Astrocyte (in vitro differentiated cells and primary cell): ENCODE results near the gene IVL. TPM values are rescaled to one million over a fixed set of nuclear protein-coding genes. Genes with fewer than 3 reads are reported as not detected.

Source experiments
- DNase-seq: peaks from one replicate; pipeline ENCODE4 v3.0.0-alpha.2; 2010; ENCODE audit warnings: low read depth
- FAIRE-seq: peaks from 2 replicates; lab custom pipeline; 2011; peaks lifted over from hg19 to GRCh38; lab: Jason Lieb, UNC
- H2AFZ ChIP-seq: 2 replicates; pipeline ENCODE4 v1.6.0; 2012; ENCODE audit warnings: low read depth, low read length, inconsistent platforms
- H3K27ac ChIP-seq: 2 replicates; pipeline ENCODE4 v1.5.1; 2011; ENCODE audit warnings: low read depth, low read length, inconsistent platforms
- H3K27me3 ChIP-seq: 2 replicates; pipeline ENCODE4 v1.6.0; 2011; ENCODE audit warnings: low read length, inconsistent platforms; ENCODE audit not compliant: insufficient read depth
- H3K36me3 ChIP-seq: 2 replicates; pipeline ENCODE4 v1.5.1; 2011; ENCODE audit warnings: low read length, inconsistent platforms; ENCODE audit not compliant: insufficient read depth
- H3K4me1 ChIP-seq: 2 replicates; pipeline ENCODE4 v1.5.1; 2011; ENCODE audit warnings: low read length, inconsistent platforms; ENCODE audit not compliant: insufficient read depth
- H3K4me2 ChIP-seq: 2 replicates; pipeline ENCODE4 v1.6.0; 2012; ENCODE audit warnings: low read length, inconsistent platforms
- H3K4me3 ChIP-seq: 2 replicates; pipeline ENCODE4 v1.5.1; 2011; ENCODE audit warnings: low read depth, mild to moderate bottlenecking, low read length, inconsistent platforms; ENCODE audit not compliant: insufficient read depth
- H3K79me2 ChIP-seq: 2 replicates; pipeline ENCODE4 v1.6.0; 2012; ENCODE audit warnings: mild to moderate bottlenecking, low read length, inconsistent platforms; ENCODE audit not compliant: insufficient read depth
- H3K9ac ChIP-seq: 2 replicates; pipeline ENCODE4 v1.6.0; 2012; ENCODE audit warnings: mild to moderate bottlenecking, low read length, inconsistent platforms
- H3K9me3 ChIP-seq: 2 replicates; pipeline ENCODE4 v1.5.1; 2012; ENCODE audit warnings: low read depth, mild to moderate bottlenecking, low read length, inconsistent platforms; ENCODE audit not compliant: insufficient read depth
- H4K20me1 ChIP-seq: 2 replicates; pipeline ENCODE4 v1.6.0; 2012; ENCODE audit warnings: low read length, inconsistent platforms; ENCODE audit not compliant: insufficient read depth
- H3K27ac Mint-ChIP-seq: one replicate; pipeline ENCODE4 v1.8.0; 2021; ENCODE audit warnings: mild to moderate bottlenecking, mixed read lengths; ENCODE audit not compliant: unreplicated experiment
- H3K27me3 Mint-ChIP-seq: one replicate; pipeline ENCODE4 v1.8.0; 2021; ENCODE audit warnings: low read depth, mixed read lengths; ENCODE audit not compliant: unreplicated experiment
- H3K36me3 Mint-ChIP-seq: one replicate; pipeline ENCODE4 v1.8.0; 2021; ENCODE audit warnings: low read depth, mixed read lengths; ENCODE audit not compliant: unreplicated experiment
- H3K4me1 Mint-ChIP-seq: one replicate; pipeline ENCODE4 v1.8.0; 2021; ENCODE audit warnings: low read depth, mixed read lengths; ENCODE audit not compliant: unreplicated experiment
- H3K4me3 Mint-ChIP-seq: one replicate; pipeline ENCODE4 v1.8.0; 2021; ENCODE audit warnings: mild to moderate bottlenecking, moderate library complexity, mixed read lengths; ENCODE audit not compliant: unreplicated experiment
- H3K9me3 Mint-ChIP-seq: one replicate; pipeline ENCODE4 v1.8.0; 2021; ENCODE audit warnings: mild to moderate bottlenecking, mixed read lengths; ENCODE audit not compliant: unreplicated experiment
- CTCF ChIP-seq: IDR thresholded peaks from 2 replicates; pipeline ENCODE4 v1.5.1; 2011; ENCODE audit warnings: low read depth, mild to moderate bottlenecking, inconsistent platforms, low read length, moderate library complexity; ENCODE audit not compliant: insufficient read depth
- EZH2 ChIP-seq: IDR thresholded peaks from 2 replicates; pipeline ENCODE4 v1.6.1; 2012; ENCODE audit warnings: mild to moderate bottlenecking, low read length, inconsistent platforms; ENCODE audit not compliant: insufficient read depth
- total RNA-seq: library from RNA; stranded (reverse); gene quantifications from 2 replicates; pipeline ENCODE4 v1.2.1, GENCODE V29; 2021

The IVL gene
- total RNA-seq, 1 donor from 2014 or later, result 0.16 TPM

- no peak overlapping the region for H3K27ac Mint-ChIP-seq
These were observed 10.7 kb downstream of the IVL start for GRCh38 chr1:152919071-152919470.

GRCh38 chr1:152924191-152924590, 15.8 kb downstream of the IVL start:
- Histone ChIP-seq H3K79me2 (no peaks in the 10 kb centered on the region), H2AFZ (no peak overlapping the region), H3K27me3 (no peaks in the 10 kb centered on the region), H3K4me1 (no peaks in the 10 kb centered on the region), H4K20me1 (no peaks in the 10 kb centered on the region), H3K4me2 (no peak overlapping the region), H3K27ac (no peak overlapping the region), H3K9me3 (peaks cover 8% of the 10 kb centered on the region), H3K9ac (no peak overlapping the region), H3K4me3 (no peak overlapping the region), H3K36me3 (no peaks in the 10 kb centered on the region)
- FAIRE-seq (no peak), DNase-seq (no peak)
- Mint-ChIP-seq H3K27me3 (peaks cover 5% of the 10 kb centered on the region), H3K4me1 (peaks cover under 1% of the 10 kb centered on the region), H3K9me3 (no peaks in the 10 kb centered on the region), H3K27ac (no peak overlapping the region), H3K36me3 (no peaks in the 10 kb centered on the region), H3K4me3 (no peak overlapping the region)
- TF ChIP-seq EZH2, result no peak
- no peak for TF ChIP-seq CTCF

More at GRCh38 chr1:152919071-152919470, 10.7 kb downstream of the IVL start:
- H3K4me2 ChIP-seq, result no peak overlapping the region
- H3K4me3 ChIP-seq, result no peak overlapping the region
- no peaks in the 10 kb centered on the region for H4K20me1 ChIP-seq
- H3K4me1 Mint-ChIP-seq, result peaks cover 5% of the 10 kb centered on the region
- H3K27me3 Mint-ChIP-seq, result peaks cover 4% of the 10 kb centered on the region
- H3K4me1 ChIP-seq, result no peaks in the 10 kb centered on the region
- no peaks in the 10 kb centered on the region for H3K79me2 ChIP-seq
- H3K9ac ChIP-seq, result no peak overlapping the region
- TF ChIP-seq CTCF (no peak), EZH2 (no peak)
- no peak overlapping the region for H2AFZ ChIP-seq
- no peaks in the 10 kb centered on the region for H3K27me3 ChIP-seq
- H3K9me3 ChIP-seq, result peaks cover 3% of the 10 kb centered on the region
- no peaks in the 10 kb centered on the region for H3K36me3 ChIP-seq
- no peak overlapping the region for H3K4me3 Mint-ChIP-seq
- FAIRE-seq, result no peak
- no peak for DNase-seq
- H3K27ac ChIP-seq, result no peak overlapping the region
- H3K36me3 Mint-ChIP-seq, result no peaks in the 10 kb centered on the region
- H3K9me3 Mint-ChIP-seq, result no peaks in the 10 kb centered on the region

DNA sequence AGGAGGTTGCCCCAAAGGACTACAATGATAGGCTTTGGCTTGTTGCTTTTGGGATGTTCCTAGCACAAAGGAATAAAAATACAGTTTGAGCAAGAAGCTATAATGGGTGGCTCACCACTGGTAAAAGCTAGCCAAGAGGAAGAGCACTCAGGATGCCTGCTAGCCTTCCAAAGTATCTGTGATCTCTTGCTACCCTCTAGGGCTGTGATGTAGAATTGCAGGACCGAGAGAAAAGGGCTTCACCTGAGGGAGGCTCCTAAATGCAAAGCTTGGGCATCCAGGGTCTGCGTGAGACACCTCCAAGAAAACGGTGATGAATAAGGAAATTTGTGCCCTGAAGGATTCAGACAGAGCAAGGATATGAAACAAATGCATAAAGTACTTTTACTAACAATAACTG, 17.7 kb downstream of the IVL start:
- H4K20me1 ChIP-seq, result no peaks in the 10 kb centered on the region
- no peak overlapping the region for H3K9ac ChIP-seq
- no peak overlapping the region for H3K27ac Mint-ChIP-seq
- H3K27me3 ChIP-seq, result no peaks in the 10 kb centered on the region
- no peak for TF ChIP-seq EZH2
- no peak for TF ChIP-seq CTCF
- no peak overlapping the region for H3K4me2 ChIP-seq
- no peak overlapping the region for H2AFZ ChIP-seq
- no peak overlapping the region for H3K4me3 Mint-ChIP-seq
- H3K36me3 Mint-ChIP-seq, result no peaks in the 10 kb centered on the region
- FAIRE-seq (no peak), DNase-seq (no peak)
- no peaks in the 10 kb centered on the region for H3K79me2 ChIP-seq
- no peaks in the 10 kb centered on the region for H3K9me3 Mint-ChIP-seq
- H3K4me1 Mint-ChIP-seq, result no peaks in the 10 kb centered on the region
- peaks cover 8% of the 10 kb centered on the region for H3K9me3 ChIP-seq
- no peaks in the 10 kb centered on the region for H3K4me1 ChIP-seq
- H3K36me3 ChIP-seq, result no peaks in the 10 kb centered on the region
- H3K4me3 ChIP-seq, result no peak overlapping the region
- no peak overlapping the region for H3K27ac ChIP-seq
- peaks cover 5% of the 10 kb centered on the region for H3K27me3 Mint-ChIP-seq
